C4-2B (cell line): Measurements from ENCODE around the gene ADAMTS1.

Experiments used
- CTCF ChIP-seq: fragments of 450-650 bp; conservative IDR thresholded peaks from 2 replicates; pipeline ENCODE4 v1.5.1; 2017; ENCODE audit warnings: mild to moderate bottlenecking
- ZFX ChIP-seq: fragments of 450-650 bp; IDR thresholded peaks from 2 replicates; pipeline ENCODE4 v1.6.1; 2017

- no peak for TF ChIP-seq CTCF
- no peak for TF ChIP-seq ZFX
Observed at GRCh38 chr21:26813426-26813998, 31.7 kb downstream of the ADAMTS1 start.
